Measurements from ENCODE around the gene KCNG2.

DNA sequence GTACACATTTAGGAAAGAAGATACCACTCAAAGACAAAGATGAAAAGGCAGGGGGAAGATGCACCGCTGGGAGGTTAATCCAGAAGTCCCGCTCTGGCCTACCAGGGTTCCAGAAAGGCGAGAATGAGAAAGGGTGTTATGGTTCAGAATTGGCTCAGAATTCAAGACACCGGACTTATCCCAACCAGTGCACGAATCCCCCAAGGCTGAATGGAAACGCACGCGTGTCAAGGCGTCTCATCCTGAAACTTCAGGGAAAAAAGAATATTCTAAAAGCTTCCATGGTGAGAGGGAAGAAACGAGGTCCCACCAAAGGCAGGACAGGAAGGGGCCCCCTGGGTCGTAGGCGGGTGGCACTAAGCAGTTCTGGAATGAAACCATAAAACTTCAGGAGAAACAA lies 81.8 kb downstream of the KCNG2 start:
- TF ChIP-seq, protein P1, sequence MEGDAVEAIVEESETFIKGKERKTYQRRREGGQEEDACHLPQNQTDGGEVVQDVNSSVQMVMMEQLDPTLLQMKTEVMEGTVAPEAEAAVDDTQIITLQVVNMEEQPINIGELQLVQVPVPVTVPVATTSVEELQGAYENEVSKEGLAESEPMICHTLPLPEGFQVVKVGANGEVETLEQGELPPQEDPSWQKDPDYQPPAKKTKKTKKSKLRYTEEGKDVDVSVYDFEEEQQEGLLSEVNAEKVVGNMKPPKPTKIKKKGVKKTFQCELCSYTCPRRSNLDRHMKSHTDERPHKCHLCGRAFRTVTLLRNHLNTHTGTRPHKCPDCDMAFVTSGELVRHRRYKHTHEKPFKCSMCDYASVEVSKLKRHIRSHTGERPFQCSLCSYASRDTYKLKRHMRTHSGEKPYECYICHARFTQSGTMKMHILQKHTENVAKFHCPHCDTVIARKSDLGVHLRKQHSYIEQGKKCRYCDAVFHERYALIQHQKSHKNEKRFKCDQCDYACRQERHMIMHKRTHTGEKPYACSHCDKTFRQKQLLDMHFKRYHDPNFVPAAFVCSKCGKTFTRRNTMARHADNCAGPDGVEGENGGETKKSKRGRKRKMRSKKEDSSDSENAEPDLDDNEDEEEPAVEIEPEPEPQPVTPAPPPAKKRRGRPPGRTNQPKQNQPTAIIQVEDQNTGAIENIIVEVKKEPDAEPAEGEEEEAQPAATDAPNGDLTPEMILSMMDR (IDR thresholded peaks at IDR 0.05; ENCODE audit: low read depth, low read length), result no peak
- no peak for TF ChIP-seq EZH2phosphoT487 (IDR thresholded peaks at IDR 0.05; ENCODE audit: low read depth)
